C4-2B (cell line): ENCODE data around the gene RPL27A.

ENCODE experiments used
- CTCF ChIP-seq: fragments of 450-650 bp; conservative IDR thresholded peaks from 2 replicates; pipeline ENCODE4 v1.5.1; 2017; ENCODE audit warnings: mild to moderate bottlenecking
- ZFX ChIP-seq: fragments of 450-650 bp; IDR thresholded peaks from 2 replicates; pipeline ENCODE4 v1.6.1; 2017

- no peak for TF ChIP-seq CTCF
- TF ChIP-seq ZFX = no peak
Observed at GRCh38 chr11:8641332-8641731, 41.3 kb upstream of the RPL27A start.
